SH-SY5Y (cell line): ENCODE results near the gene RAD51B.

Source experiments
- GATA2 ChIP-seq: IDR thresholded peaks from 2 replicates; pipeline ENCODE4 v1.6.1; 2011; ENCODE audit warnings: mild to moderate bottlenecking, low read depth, low read length
- GATA3 ChIP-seq: IDR thresholded peaks from 2 replicates; pipeline ENCODE4 v1.6.1; 2011; ENCODE audit warnings: low read depth, mild to moderate bottlenecking, low read length, moderate library complexity

DNA sequence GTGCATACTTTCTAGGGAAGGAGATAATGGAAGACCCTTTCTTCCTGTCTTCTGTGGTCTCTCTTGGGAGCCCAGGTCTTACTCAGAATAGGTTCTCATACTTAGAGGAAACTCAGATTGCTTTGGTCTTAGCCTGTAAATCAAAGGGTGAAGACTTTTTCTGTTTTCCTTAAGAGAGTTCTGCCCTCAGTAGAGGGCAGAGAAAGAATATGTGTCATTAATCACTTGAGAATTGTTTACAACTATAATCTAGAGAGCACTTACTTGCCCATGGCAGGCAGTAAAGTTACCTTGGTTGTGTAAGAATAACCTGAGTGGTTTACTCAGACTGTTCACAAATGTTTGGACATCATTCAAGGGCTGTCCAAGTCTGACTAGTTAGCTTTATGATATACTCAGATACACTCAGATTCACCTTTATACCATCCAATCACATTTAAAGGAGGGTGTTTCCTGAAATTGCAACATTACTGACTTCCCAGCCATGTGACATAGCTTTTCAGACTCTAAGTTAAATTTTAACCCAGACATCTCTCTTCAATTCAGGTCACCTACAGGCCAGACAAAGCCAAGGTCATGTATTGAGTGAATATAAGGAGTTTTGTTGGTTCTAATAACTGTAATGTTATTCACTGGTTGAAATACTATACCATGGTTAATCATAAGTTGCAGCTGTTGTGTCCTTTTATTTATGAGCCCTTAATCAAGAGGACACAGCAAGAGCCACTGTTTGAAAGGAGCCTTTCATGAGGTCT lies 372.2 kb downstream of the RAD51B start:
- TF ChIP-seq GATA2 (no peak), GATA3 (no peak)
